SK-N-SH treated with all-trans-retinoic acid at 6 μM for 48 hours (cell line): ENCODE data around the gene CRISPLD2.
A peak's percentile ranks its signal among the peaks of the same experiment; 100 is the strongest.

Source experiments
- ATAC-seq: fragments of 200-7000 bp; cut with Tn5 transposase; 3 replicates; pipeline ENCODE4 v1.9.1; 2020; ENCODE audit warnings: mild to moderate bottlenecking, moderate library complexity
- ARNTL ChIP-seq: fragments of 450-650 bp; formaldehyde crosslinking; IDR thresholded peaks from 2 replicates; pipeline ENCODE4 v1.5.0; 2020; ENCODE audit warnings: low read depth, mild to moderate bottlenecking, moderate library complexity, borderline replicate concordance
- BACH2 ChIP-seq: fragments of 250-450 bp; sonication (Bioruptor Pico); IDR thresholded peaks from 2 replicates; pipeline ENCODE4 v1.9.0; 2021; ENCODE audit warnings: mild to moderate bottlenecking, borderline replicate concordance
- CSDC2 ChIP-seq: fragments of 250-450 bp; sonication (Bioruptor Pico); IDR thresholded peaks from 2 replicates; pipeline ENCODE4 v1.5.0; 2020; ENCODE audit warnings: mild to moderate bottlenecking, moderate library complexity
- ESRRG ChIP-seq: fragments of 250-450 bp; sonication (Bioruptor Pico); IDR thresholded peaks from 2 replicates; pipeline ENCODE4 v1.6.1; 2021; ENCODE audit warnings: mild to moderate bottlenecking
- ISL1 ChIP-seq: fragments of 250-450 bp; sonication (Bioruptor Pico); IDR thresholded peaks from 2 replicates; pipeline ENCODE4 v2.1.2; 2022; ENCODE audit warnings: mild to moderate bottlenecking, moderate library complexity
- OSR1 ChIP-seq: fragments of 250-450 bp; sonication (Bioruptor Pico); IDR thresholded peaks from 2 replicates; pipeline ENCODE4 v1.8.0; 2022; ENCODE audit warnings: moderate library complexity, mild to moderate bottlenecking, inconsistent platforms
- PPARA ChIP-seq: fragments of 250-450 bp; sonication (Bioruptor Pico); IDR thresholded peaks from 2 replicates; pipeline ENCODE4 v1.5.0; 2020; ENCODE audit warnings: mild to moderate bottlenecking, borderline replicate concordance
- RARB ChIP-seq: fragments of 250-450 bp; sonication (Bioruptor Pico); IDR thresholded peaks from 2 replicates; pipeline ENCODE4 v1.8.0; 2021; ENCODE audit warnings: mild to moderate bottlenecking, moderate library complexity
- SNAI2 ChIP-seq: fragments of 250-450 bp; sonication (Bioruptor Pico); IDR thresholded peaks from 2 replicates; pipeline ENCODE4 v1.5.0; 2020; ENCODE audit warnings: mild to moderate bottlenecking, moderate library complexity
- TOX ChIP-seq: fragments of 250-450 bp; sonication (Bioruptor Pico); IDR thresholded peaks from 2 replicates; pipeline ENCODE4 v1.8.0; 2021; ENCODE audit warnings: mild to moderate bottlenecking, moderate library complexity, borderline replicate concordance
- ZC3H10 ChIP-seq: fragments of 250-450 bp; sonication (Bioruptor Pico); IDR thresholded peaks from 2 replicates; pipeline ENCODE4 v1.5.1; 2021; ENCODE audit warnings: mild to moderate bottlenecking, moderate library complexity
- ZFP3 ChIP-seq: fragments of 250-450 bp; sonication (Bioruptor Pico); IDR thresholded peaks from 2 replicates; pipeline ENCODE4 v1.5.0; 2020; ENCODE audit warnings: mild to moderate bottlenecking, moderate library complexity
- ZNF565 ChIP-seq: fragments of 450-650 bp; formaldehyde crosslinking; conservative IDR thresholded peaks from 2 replicates; pipeline ENCODE4 v1.5.0; 2020; ENCODE audit warnings: low read depth, mild to moderate bottlenecking, moderate library complexity
- ZNF70 ChIP-seq: fragments of 450-650 bp; formaldehyde crosslinking; IDR thresholded peaks from 2 replicates; pipeline ENCODE4 v1.5.0; 2020; ENCODE audit warnings: mild to moderate bottlenecking, moderate library complexity
- ZNF8 ChIP-seq: fragments of 450-650 bp; formaldehyde crosslinking; IDR thresholded peaks from 2 replicates; pipeline ENCODE4 v1.5.0; 2020; ENCODE audit warnings: mild to moderate bottlenecking, moderate library complexity
- TF ChIP-seq, protein P1 (sequence below): fragments of 250-450 bp; sonication (Bioruptor Pico); IDR thresholded peaks from 2 replicates; pipeline ENCODE4 v1.5.1; 2021; ENCODE audit warnings: mild to moderate bottlenecking, moderate library complexity
- TF ChIP-seq, protein P2 (sequence below): fragments of 250-450 bp; sonication (Bioruptor Pico); IDR thresholded peaks from 2 replicates; pipeline ENCODE4 v1.8.0; 2021; ENCODE audit warnings: low read depth, mild to moderate bottlenecking, moderate library complexity, borderline replicate concordance
- TF ChIP-seq, protein P3 (sequence below): fragments of 250-450 bp; sonication (Bioruptor Pico); IDR thresholded peaks from 2 replicates; pipeline ENCODE4 v1.5.0; 2020; ENCODE audit warnings: mild to moderate bottlenecking, moderate library complexity
- TF ChIP-seq, protein P4 (sequence below): fragments of 250-450 bp; sonication (Bioruptor Pico); IDR thresholded peaks from 2 replicates; pipeline ENCODE4 v1.8.0; 2020; ENCODE audit warnings: mild to moderate bottlenecking, moderate library complexity, borderline replicate concordance

The CRISPLD2 gene

DNA sequence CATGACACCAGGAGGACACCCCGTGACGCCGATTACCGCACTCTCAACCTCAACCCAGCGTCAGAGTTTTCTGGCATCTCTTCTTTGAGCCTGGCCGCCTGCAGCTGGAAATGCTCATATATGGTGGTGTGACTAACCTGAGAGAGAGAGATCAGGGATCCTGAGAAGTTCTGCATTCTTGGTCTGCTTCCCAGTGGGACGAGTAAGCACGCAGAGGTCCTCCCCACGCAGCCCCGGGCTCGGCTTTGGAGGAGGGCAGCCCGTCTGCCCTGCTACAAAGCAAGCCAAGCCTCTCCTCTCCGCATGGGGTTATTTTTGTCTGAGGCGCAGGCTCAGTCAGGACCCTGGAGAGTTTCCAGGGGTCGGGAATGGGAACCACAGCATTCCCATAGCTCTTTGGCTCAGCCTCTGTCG lies 16.5 kb downstream of the CRISPLD2 start:
- TF ChIP-seq, protein P1, sequence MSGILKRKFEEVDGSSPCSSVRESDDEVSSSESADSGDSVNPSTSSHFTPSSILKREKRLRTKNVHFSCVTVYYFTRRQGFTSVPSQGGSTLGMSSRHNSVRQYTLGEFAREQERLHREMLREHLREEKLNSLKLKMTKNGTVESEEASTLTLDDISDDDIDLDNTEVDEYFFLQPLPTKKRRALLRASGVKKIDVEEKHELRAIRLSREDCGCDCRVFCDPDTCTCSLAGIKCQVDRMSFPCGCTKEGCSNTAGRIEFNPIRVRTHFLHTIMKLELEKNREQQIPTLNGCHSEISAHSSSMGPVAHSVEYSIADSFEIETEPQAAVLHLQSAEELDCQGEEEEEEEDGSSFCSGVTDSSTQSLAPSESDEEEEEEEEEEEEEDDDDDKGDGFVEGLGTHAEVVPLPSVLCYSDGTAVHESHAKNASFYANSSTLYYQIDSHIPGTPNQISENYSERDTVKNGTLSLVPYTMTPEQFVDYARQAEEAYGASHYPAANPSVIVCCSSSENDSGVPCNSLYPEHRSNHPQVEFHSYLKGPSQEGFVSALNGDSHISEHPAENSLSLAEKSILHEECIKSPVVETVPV (CRISPR knock-in tag) = no peak
- ATAC-seq = peak; percentile 90

DNA sequence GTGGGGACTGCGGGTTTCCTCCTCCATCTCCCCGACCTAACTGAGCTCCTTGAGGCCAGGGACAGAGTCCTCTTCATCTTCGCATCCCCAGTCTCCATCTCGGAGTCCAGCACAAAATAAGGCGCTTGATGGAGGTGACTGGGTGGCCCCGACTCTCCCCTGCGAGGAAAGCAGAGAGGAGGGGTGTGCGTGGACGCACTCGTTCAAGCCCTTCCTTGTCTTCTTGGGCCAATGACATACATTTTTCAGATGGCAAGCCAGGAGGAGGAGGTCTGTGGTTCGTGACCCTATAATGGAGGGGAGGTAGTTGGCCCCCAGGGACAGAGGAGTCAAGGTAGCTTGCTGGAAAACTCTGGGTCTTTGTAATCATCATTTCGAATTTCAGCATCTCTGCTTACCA lies 17.2 kb downstream of the CRISPLD2 start:
- ATAC-seq = no peak
- TF ChIP-seq ZNF565 (CRISPR knock-in tag) = no peak
- TF ChIP-seq PPARA = no peak
- TF ChIP-seq ISL1 (CRISPR knock-in tag) = no peak
- no peak for TF ChIP-seq ZNF8
- no peak for TF ChIP-seq BACH2 (CRISPR knock-in tag)
- TF ChIP-seq, protein P2, sequence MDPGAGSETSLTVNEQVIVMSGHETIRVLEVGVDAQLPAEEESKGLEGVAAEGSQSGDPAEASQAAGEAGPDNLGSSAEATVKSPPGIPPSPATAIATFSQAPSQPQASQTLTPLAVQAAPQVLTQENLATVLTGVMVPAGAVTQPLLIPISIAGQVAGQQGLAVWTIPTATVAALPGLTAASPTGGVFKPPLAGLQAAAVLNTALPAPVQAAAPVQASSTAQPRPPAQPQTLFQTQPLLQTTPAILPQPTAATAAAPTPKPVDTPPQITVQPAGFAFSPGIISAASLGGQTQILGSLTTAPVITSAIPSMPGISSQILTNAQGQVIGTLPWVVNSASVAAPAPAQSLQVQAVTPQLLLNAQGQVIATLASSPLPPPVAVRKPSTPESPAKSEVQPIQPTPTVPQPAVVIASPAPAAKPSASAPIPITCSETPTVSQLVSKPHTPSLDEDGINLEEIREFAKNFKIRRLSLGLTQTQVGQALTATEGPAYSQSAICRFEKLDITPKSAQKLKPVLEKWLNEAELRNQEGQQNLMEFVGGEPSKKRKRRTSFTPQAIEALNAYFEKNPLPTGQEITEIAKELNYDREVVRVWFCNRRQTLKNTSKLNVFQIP (CRISPR knock-in tag) = no peak
- no peak for TF ChIP-seq ZFP3
- no peak for TF ChIP-seq ESRRG (CRISPR knock-in tag)
- TF ChIP-seq RARB (CRISPR knock-in tag) = no peak
- TF ChIP-seq, protein P3, sequence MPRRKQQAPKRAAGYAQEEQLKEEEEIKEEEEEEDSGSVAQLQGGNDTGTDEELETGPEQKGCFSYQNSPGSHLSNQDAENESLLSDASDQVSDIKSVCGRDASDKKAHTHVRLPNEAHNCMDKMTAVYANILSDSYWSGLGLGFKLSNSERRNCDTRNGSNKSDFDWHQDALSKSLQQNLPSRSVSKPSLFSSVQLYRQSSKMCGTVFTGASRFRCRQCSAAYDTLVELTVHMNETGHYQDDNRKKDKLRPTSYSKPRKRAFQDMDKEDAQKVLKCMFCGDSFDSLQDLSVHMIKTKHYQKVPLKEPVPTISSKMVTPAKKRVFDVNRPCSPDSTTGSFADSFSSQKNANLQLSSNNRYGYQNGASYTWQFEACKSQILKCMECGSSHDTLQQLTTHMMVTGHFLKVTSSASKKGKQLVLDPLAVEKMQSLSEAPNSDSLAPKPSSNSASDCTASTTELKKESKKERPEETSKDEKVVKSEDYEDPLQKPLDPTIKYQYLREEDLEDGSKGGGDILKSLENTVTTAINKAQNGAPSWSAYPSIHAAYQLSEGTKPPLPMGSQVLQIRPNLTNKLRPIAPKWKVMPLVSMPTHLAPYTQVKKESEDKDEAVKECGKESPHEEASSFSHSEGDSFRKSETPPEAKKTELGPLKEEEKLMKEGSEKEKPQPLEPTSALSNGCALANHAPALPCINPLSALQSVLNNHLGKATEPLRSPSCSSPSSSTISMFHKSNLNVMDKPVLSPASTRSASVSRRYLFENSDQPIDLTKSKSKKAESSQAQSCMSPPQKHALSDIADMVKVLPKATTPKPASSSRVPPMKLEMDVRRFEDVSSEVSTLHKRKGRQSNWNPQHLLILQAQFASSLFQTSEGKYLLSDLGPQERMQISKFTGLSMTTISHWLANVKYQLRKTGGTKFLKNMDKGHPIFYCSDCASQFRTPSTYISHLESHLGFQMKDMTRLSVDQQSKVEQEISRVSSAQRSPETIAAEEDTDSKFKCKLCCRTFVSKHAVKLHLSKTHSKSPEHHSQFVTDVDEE (CRISPR knock-in tag) = no peak
- no peak for TF ChIP-seq ZC3H10 (CRISPR knock-in tag)
- no peak for TF ChIP-seq ZNF70
- TF ChIP-seq, protein P1 (CRISPR knock-in tag) = no peak
- TF ChIP-seq ARNTL (CRISPR knock-in tag) = no peak
- TF ChIP-seq SNAI2 (CRISPR knock-in tag) = no peak

DNA sequence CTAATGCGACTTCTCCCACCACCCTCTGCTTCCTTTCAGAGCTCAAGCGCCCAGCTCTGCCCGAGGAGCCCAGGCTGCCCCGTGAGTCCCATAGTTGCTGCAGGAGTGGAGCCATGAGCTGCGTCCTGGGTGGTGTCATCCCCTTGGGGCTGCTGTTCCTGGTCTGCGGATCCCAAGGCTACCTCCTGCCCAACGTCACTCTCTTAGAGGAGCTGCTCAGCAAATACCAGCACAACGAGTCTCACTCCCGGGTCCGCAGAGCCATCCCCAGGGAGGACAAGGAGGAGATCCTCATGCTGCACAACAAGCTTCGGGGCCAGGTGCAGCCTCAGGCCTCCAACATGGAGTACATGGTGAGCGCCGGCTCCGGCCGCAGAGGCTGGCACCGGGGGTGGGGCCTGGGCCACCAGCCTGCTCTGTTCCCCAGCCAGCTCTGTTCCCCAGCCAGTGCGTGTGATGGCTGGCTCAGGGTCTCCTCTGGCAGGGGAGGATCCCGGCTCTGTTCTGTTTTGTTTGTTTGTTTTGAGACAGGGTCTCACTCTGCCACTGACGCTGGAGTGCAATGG lies 18.7 kb downstream of the CRISPLD2 start:
- no peak for ATAC-seq

DNA sequence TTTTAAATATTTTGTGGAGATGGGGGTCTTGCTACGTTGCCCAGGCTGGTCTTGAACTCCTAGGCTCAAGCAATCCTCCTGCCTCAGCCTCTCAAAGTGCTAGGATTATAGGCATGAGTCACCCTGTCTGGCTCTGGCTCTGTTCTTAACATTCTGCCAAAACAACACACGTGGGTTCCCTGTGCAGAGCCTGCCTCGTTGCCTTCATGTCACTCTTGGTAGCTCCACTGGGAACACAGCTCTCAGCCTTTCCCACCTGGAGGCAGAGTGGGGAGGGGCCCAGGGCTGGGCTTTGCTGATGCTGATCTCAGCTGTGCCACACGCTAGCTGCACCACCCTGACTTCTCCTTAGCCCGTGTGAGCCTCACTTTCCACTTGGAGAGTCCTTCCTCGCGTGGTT lies 19.3 kb downstream of the CRISPLD2 start:
- ATAC-seq = peak; percentile 33
- TF ChIP-seq, protein P4, sequence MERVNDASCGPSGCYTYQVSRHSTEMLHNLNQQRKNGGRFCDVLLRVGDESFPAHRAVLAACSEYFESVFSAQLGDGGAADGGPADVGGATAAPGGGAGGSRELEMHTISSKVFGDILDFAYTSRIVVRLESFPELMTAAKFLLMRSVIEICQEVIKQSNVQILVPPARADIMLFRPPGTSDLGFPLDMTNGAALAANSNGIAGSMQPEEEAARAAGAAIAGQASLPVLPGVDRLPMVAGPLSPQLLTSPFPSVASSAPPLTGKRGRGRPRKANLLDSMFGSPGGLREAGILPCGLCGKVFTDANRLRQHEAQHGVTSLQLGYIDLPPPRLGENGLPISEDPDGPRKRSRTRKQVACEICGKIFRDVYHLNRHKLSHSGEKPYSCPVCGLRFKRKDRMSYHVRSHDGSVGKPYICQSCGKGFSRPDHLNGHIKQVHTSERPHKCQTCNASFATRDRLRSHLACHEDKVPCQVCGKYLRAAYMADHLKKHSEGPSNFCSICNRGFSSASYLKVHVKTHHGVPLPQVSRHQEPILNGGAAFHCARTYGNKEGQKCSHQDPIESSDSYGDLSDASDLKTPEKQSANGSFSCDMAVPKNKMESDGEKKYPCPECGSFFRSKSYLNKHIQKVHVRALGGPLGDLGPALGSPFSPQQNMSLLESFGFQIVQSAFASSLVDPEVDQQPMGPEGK (CRISPR knock-in tag) = no peak
- TF ChIP-seq ESRRG (CRISPR knock-in tag) (no peak), OSR1 (CRISPR knock-in tag) (no peak), SNAI2 (CRISPR knock-in tag) (no peak), ZC3H10 (CRISPR knock-in tag) (no peak), ISL1 (CRISPR knock-in tag) (no peak), CSDC2 (no peak), ZNF70 (no peak), TOX (CRISPR knock-in tag) (no peak)
- TF ChIP-seq, protein P2 (CRISPR knock-in tag) = no peak
- TF ChIP-seq, all 23 proteins: peak for 0

More for the DNA sequence above, 18.7 kb downstream of the CRISPLD2 start:
- TF ChIP-seq OSR1 (CRISPR knock-in tag) = no peak
- TF ChIP-seq, protein P1 (CRISPR knock-in tag) = no peak
- no peak for TF ChIP-seq ZNF70
